HEK293 (cell line): Measurements from ENCODE around the gene HOOK1.

ENCODE experiments used
- CTCF ChIA-PET: fragments of 350-600 bp; formaldehyde crosslinking; extraction: SDS; loops from one replicate; lab custom pipeline; 2021; ENCODE audit warnings: antibody characterized with exemption; lab: Yijun Ruan, JAX
- POLR2A ChIA-PET: fragments of 300-600 bp; formaldehyde crosslinking; extraction: SDS; loops from one replicate; lab custom pipeline; 2020; ENCODE audit warnings: antibody characterized with exemption, inconsistent platforms; lab: Yijun Ruan, JAX
- H3K27ac ChIP-seq: fragments of 200-500 bp; sonication (Bioruptor generic); 2 replicates; pipeline ENCODE4 v1.5.1; 2014; ENCODE audit warnings: low read depth, low read length, control low read depth, inconsistent platforms; ENCODE audit errors: extremely low read depth
- H3K36me3 ChIP-seq, 2 experiments: fragments of 200-500 bp in 1 of 2; sonication (Bioruptor generic) in 1 of 2; 1 replicate in 1 of 2; 2 replicates in 1 of 2; pipeline ENCODE4 v1.5.1; 2014 to 2017; ENCODE audit warnings: inconsistent platforms in 2 of 2, low read length in 2 of 2; ENCODE audit not compliant: control insufficient read depth in 2 of 2, insufficient read depth in 1 of 2
- H3K4me1 ChIP-seq: fragments of 200-500 bp; sonication (Bioruptor generic); 2 replicates; pipeline ENCODE4 v1.5.1; 2014; ENCODE audit warnings: mild to moderate bottlenecking, low read length, inconsistent platforms; ENCODE audit not compliant: control insufficient read depth, insufficient read depth
- H3K4me3 ChIP-seq: 2 replicates; pipeline ENCODE4 v1.5.1; 2011; ENCODE audit warnings: low read depth, mild to moderate bottlenecking, control low read depth, low read length, moderate library complexity
- H3K9me3 ChIP-seq: fragments of 200-500 bp; sonication (Bioruptor generic); 2 replicates; pipeline ENCODE4 v1.5.1; 2014; ENCODE audit warnings: low read depth, low read length, inconsistent platforms; ENCODE audit not compliant: control insufficient read depth, insufficient read depth
- BCL11A ChIP-seq: fragments of 450-650 bp; formaldehyde crosslinking; IDR thresholded peaks from 2 replicates; pipeline ENCODE4 v1.5.1; 2016; ENCODE audit warnings: low read depth, missing biosample characterization, missing genetic modification characterization
- GFI1B ChIP-seq: fragments of 450-650 bp; formaldehyde crosslinking; IDR thresholded peaks from 2 replicates; pipeline ENCODE4 v1.5.1; 2016; ENCODE audit warnings: missing biosample characterization, missing genetic modification characterization
- GLI4 ChIP-seq: fragments of 450-650 bp; formaldehyde crosslinking; IDR thresholded peaks from 2 replicates; pipeline ENCODE4 v1.5.1; 2016; ENCODE audit warnings: missing biosample characterization, missing genetic modification characterization
- HIC1 ChIP-seq: fragments of 450-650 bp; formaldehyde crosslinking; IDR thresholded peaks from 2 replicates; pipeline ENCODE4 v1.5.1; 2016; ENCODE audit warnings: missing biosample characterization, missing genetic modification characterization
- KLF7 ChIP-seq: fragments of 450-650 bp; formaldehyde crosslinking; IDR thresholded peaks from 2 replicates; pipeline ENCODE4 v1.5.1; 2016; ENCODE audit warnings: missing biosample characterization, missing genetic modification characterization, borderline replicate concordance
- KLF9 ChIP-seq: fragments of 450-650 bp; formaldehyde crosslinking; IDR thresholded peaks from 2 replicates; pipeline ENCODE4 v1.5.1; 2016; ENCODE audit warnings: missing biosample characterization, missing genetic modification characterization, low read depth
- MEIS1 ChIP-seq: sonication (generic); formaldehyde crosslinking; IDR thresholded peaks from 2 replicates; pipeline ENCODE4 v1.8.1; 2022; ENCODE audit warnings: missing genetic modification reagents, mild to moderate bottlenecking, borderline replicate concordance
- MYNN ChIP-seq: fragments of 450-650 bp; formaldehyde crosslinking; IDR thresholded peaks from 2 replicates; pipeline ENCODE4 v1.5.1; 2016; ENCODE audit warnings: missing biosample characterization, missing genetic modification characterization, borderline replicate concordance
- OSR2 ChIP-seq: fragments of 450-650 bp; formaldehyde crosslinking; IDR thresholded peaks from 2 replicates; pipeline ENCODE4 v1.5.1; 2016; ENCODE audit warnings: missing biosample characterization, missing genetic modification characterization
- RBAK ChIP-seq: fragments of 450-650 bp; formaldehyde crosslinking; IDR thresholded peaks from 2 replicates; pipeline ENCODE4 v1.5.1; 2016; ENCODE audit warnings: missing biosample characterization, missing genetic modification characterization
- SCRT1 ChIP-seq: fragments of 450-650 bp; formaldehyde crosslinking; IDR thresholded peaks from 2 replicates; pipeline ENCODE4 v1.5.1; 2016; ENCODE audit warnings: missing biosample characterization, missing genetic modification characterization, borderline replicate concordance
- SP7 ChIP-seq: fragments of 450-650 bp; formaldehyde crosslinking; IDR thresholded peaks from 2 replicates; pipeline ENCODE4 v1.5.1; 2016; ENCODE audit warnings: missing biosample characterization, missing genetic modification characterization
- YY1 ChIP-seq: fragments of 450-650 bp; formaldehyde crosslinking; IDR thresholded peaks from 2 replicates; pipeline ENCODE4 v1.5.1; 2018; ENCODE audit warnings: missing biosample characterization, missing genetic modification characterization
- ZNF140 ChIP-seq: fragments of 450-650 bp; formaldehyde crosslinking; IDR thresholded peaks from 2 replicates; pipeline ENCODE4 v1.5.1; 2016; ENCODE audit warnings: missing biosample characterization, missing genetic modification characterization
- ZNF155 ChIP-seq: fragments of 450-650 bp; formaldehyde crosslinking; IDR thresholded peaks from 2 replicates; pipeline ENCODE4 v1.5.1; 2016; ENCODE audit warnings: missing biosample characterization, missing genetic modification characterization
- ZNF2 ChIP-seq: fragments of 450-650 bp; formaldehyde crosslinking; IDR thresholded peaks from 2 replicates; pipeline ENCODE4 v1.5.1; 2016; ENCODE audit warnings: missing biosample characterization, missing genetic modification characterization
- ZNF248 ChIP-seq: fragments of 450-650 bp; formaldehyde crosslinking; IDR thresholded peaks from 2 replicates; pipeline ENCODE4 v1.5.1; 2017; ENCODE audit warnings: missing biosample characterization, missing genetic modification characterization
- ZNF266 ChIP-seq: fragments of 450-650 bp; formaldehyde crosslinking; IDR thresholded peaks from 2 replicates; pipeline ENCODE4 v1.5.1; 2016; ENCODE audit warnings: missing biosample characterization, missing genetic modification characterization, low read depth
- ZNF292 ChIP-seq: fragments of 450-650 bp; formaldehyde crosslinking; IDR thresholded peaks from 2 replicates; pipeline ENCODE4 v1.5.1; 2016; ENCODE audit warnings: low read depth, missing biosample characterization, missing genetic modification characterization, borderline replicate concordance
- ZNF404 ChIP-seq: fragments of 450-650 bp; formaldehyde crosslinking; IDR thresholded peaks from 2 replicates; pipeline ENCODE4 v1.5.1; 2017; ENCODE audit warnings: missing biosample characterization, missing genetic modification characterization
- ZNF426 ChIP-seq: fragments of 450-650 bp; formaldehyde crosslinking; IDR thresholded peaks from 2 replicates; pipeline ENCODE4 v1.5.1; 2017; ENCODE audit warnings: missing biosample characterization, missing genetic modification characterization, mild to moderate bottlenecking, inconsistent platforms, moderate library complexity
- ZNF501 ChIP-seq: fragments of 450-650 bp; formaldehyde crosslinking; IDR thresholded peaks from 2 replicates; pipeline ENCODE4 v1.5.1; 2016; ENCODE audit warnings: missing biosample characterization, missing genetic modification characterization
- ZNF561 ChIP-seq: fragments of 450-650 bp; IDR thresholded peaks from 2 replicates; pipeline ENCODE4 v1.5.1; 2018; ENCODE audit warnings: missing biosample characterization, missing genetic modification characterization, borderline replicate concordance
- ZNF623 ChIP-seq: fragments of 450-650 bp; formaldehyde crosslinking; IDR thresholded peaks from 2 replicates; pipeline ENCODE4 v1.5.1; 2016; ENCODE audit warnings: missing biosample characterization, missing genetic modification characterization
- ZNF626 ChIP-seq: fragments of 450-650 bp; sonication (Bioruptor Pico); formaldehyde crosslinking; IDR thresholded peaks from 2 replicates; pipeline ENCODE4 v1.5.1; 2018; ENCODE audit warnings: missing biosample characterization, missing genetic modification characterization, inconsistent platforms
- ZNF629 ChIP-seq: fragments of 450-650 bp; formaldehyde crosslinking; IDR thresholded peaks from 2 replicates; pipeline ENCODE4 v1.5.1; 2017; ENCODE audit warnings: missing biosample characterization, missing genetic modification characterization
- ZNF664 ChIP-seq: fragments of 450-650 bp; formaldehyde crosslinking; IDR thresholded peaks from 2 replicates; pipeline ENCODE4 v1.5.1; 2016; ENCODE audit warnings: missing biosample characterization, missing genetic modification characterization
- ZNF670 ChIP-seq: fragments of 450-650 bp; formaldehyde crosslinking; IDR thresholded peaks from 2 replicates; pipeline ENCODE4 v1.5.1; 2016; ENCODE audit warnings: missing biosample characterization, missing genetic modification characterization, low read depth
- ZNF777 ChIP-seq: fragments of 450-650 bp; formaldehyde crosslinking; IDR thresholded peaks from 2 replicates; pipeline ENCODE4 v1.5.1; 2017; ENCODE audit warnings: missing biosample characterization, missing genetic modification characterization, borderline replicate concordance
- ZSCAN16 ChIP-seq: fragments of 450-650 bp; formaldehyde crosslinking; IDR thresholded peaks from 2 replicates; pipeline ENCODE4 v1.5.1; 2016; ENCODE audit warnings: missing biosample characterization, missing genetic modification characterization
- TF ChIP-seq, protein P1 (sequence below): fragments of 450-650 bp; formaldehyde crosslinking; IDR thresholded peaks from 2 replicates; pipeline ENCODE4 v1.5.1; 2016; ENCODE audit warnings: missing biosample characterization, missing genetic modification characterization, borderline replicate concordance

Gene HOOK1

DNA sequence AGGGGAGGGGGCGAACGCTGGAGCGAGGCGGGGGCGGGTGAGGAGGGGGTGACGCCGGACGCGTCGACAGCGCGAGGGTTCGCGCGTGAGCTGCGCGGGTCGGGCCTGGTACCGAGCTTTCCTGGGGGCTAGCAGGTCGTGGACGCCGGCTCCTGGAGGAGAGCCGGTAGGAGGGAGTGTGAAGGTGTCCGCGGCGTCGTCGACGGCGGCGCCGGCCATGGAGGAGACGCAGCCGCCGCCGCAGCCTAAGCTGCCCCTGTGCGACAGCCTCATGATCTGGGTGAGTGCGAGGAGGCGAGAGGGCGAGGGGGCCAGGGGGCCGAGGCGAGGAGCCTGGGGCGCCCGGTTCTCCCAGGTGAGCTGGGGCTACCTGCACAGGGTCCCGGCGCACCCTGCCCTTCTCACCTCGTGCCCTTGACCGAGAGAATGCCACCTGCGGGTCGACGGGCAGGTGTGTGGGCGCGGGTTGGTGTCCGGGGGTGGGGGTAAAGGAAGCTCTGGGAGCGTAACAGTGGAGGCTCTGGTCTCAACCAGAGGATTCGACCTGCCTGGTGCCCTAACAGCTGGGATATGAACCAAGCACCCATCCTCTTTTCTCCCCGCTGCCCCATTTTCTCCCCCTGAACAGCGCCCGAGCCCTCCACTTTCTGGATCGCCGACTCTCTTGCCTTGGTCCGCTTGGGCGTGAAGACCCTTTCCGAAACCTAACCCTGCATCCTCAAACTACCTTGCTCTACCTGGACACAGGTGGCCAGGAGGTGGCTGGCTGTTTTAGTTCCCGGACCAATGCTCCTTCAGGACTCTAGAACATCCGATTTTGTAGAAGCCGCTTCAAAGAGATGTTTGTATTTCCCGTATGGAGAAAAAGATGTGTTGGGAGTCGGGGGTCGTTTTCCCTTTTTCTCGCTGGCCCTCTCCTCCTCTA is at the start of gene HOOK1:
TSS of gene HOOK1 (plus strand) at position 49 of the 925 bp plus-strand sequence. CDS start at position 218, 169 bp downstream.
- H3K4me1 ChIP-seq, result peaks cover 7% of the 10 kb centered on the region
- POLR2A ChIA-PET, result interaction anchor here (0.6 to 1.6 kb wide), 9 partner anchors 9 to 1032 kb away, joined by 3 to 5 read pairs (median 3); partner anchors contain the start of gene JUN
- H3K9me3 ChIP-seq, result no peaks in the 10 kb centered on the region
- CTCF ChIA-PET, result no interaction called here
- peak within 1 kb of the TSS; percentile 79; the same call in 1 of the 2 replicates for H3K27ac ChIP-seq
- no peaks in the 10 kb centered on the region for H3K36me3 ChIP-seq
- peak within 1 kb of the TSS; percentile 89 for H3K4me3 ChIP-seq
- TF ChIP-seq GFI1B (tag by site-specific recombination), result no peak
- TF ChIP-seq ZNF670, result no peak
- TF ChIP-seq ZNF266 (tag by site-specific recombination), result no peak
- TF ChIP-seq YY1 (tag by site-specific recombination), result peak; percentile 60; the same call in 1 of the 2 replicates
- no peak for TF ChIP-seq ZNF140 (tag by site-specific recombination)
- TF ChIP-seq, protein P1, sequence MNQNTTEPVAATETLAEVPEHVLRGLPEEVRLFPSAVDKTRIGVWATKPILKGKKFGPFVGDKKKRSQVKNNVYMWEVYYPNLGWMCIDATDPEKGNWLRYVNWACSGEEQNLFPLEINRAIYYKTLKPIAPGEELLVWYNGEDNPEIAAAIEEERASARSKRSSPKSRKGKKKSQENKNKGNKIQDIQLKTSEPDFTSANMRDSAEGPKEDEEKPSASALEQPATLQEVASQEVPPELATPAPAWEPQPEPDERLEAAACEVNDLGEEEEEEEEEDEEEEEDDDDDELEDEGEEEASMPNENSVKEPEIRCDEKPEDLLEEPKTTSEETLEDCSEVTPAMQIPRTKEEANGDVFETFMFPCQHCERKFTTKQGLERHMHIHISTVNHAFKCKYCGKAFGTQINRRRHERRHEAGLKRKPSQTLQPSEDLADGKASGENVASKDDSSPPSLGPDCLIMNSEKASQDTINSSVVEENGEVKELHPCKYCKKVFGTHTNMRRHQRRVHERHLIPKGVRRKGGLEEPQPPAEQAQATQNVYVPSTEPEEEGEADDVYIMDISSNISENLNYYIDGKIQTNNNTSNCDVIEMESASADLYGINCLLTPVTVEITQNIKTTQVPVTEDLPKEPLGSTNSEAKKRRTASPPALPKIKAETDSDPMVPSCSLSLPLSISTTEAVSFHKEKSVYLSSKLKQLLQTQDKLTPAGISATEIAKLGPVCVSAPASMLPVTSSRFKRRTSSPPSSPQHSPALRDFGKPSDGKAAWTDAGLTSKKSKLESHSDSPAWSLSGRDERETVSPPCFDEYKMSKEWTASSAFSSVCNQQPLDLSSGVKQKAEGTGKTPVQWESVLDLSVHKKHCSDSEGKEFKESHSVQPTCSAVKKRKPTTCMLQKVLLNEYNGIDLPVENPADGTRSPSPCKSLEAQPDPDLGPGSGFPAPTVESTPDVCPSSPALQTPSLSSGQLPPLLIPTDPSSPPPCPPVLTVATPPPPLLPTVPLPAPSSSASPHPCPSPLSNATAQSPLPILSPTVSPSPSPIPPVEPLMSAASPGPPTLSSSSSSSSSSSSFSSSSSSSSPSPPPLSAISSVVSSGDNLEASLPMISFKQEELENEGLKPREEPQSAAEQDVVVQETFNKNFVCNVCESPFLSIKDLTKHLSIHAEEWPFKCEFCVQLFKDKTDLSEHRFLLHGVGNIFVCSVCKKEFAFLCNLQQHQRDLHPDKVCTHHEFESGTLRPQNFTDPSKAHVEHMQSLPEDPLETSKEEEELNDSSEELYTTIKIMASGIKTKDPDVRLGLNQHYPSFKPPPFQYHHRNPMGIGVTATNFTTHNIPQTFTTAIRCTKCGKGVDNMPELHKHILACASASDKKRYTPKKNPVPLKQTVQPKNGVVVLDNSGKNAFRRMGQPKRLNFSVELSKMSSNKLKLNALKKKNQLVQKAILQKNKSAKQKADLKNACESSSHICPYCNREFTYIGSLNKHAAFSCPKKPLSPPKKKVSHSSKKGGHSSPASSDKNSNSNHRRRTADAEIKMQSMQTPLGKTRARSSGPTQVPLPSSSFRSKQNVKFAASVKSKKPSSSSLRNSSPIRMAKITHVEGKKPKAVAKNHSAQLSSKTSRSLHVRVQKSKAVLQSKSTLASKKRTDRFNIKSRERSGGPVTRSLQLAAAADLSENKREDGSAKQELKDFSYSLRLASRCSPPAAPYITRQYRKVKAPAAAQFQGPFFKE, result no peak
- no peak for TF ChIP-seq ZNF426 (tag by site-specific recombination)
- no peak for TF ChIP-seq SCRT1 (tag by site-specific recombination)
- peak; percentile 2; the same call in 1 of the 2 replicates for TF ChIP-seq ZSCAN16 (tag by site-specific recombination)
- TF ChIP-seq ZNF629 (tag by site-specific recombination), result no peak
- TF ChIP-seq KLF7 (tag by site-specific recombination), result no peak
- TF ChIP-seq ZNF561, result 0 out of 2 replicates have a peak, but pooled peaks have one; percentile 20
- peak; percentile 12; the same call in 1 of the 2 replicates for TF ChIP-seq SP7 (tag by site-specific recombination)
- no peak for TF ChIP-seq MYNN (tag by site-specific recombination)
- TF ChIP-seq HIC1 (tag by site-specific recombination), result no peak; the same call in none of the 2 replicates
- 0 out of 2 replicates have a peak, but pooled peaks have one; percentile 18 for TF ChIP-seq ZNF2 (tag by site-specific recombination)
- TF ChIP-seq ZNF623 (tag by site-specific recombination), result no peak
- no peak for TF ChIP-seq GLI4
- no peak for TF ChIP-seq ZNF248 (tag by site-specific recombination)
- peak; percentile 52 for TF ChIP-seq ZNF501 (tag by site-specific recombination)
- no peak for TF ChIP-seq ZNF404 (tag by site-specific recombination)
- TF ChIP-seq ZNF664 (tag by site-specific recombination), result no peak
- no peak for TF ChIP-seq OSR2 (tag by site-specific recombination)
- TF ChIP-seq ZNF626 (tag by site-specific recombination), result no peak
- peak; percentile 88; the same call in 1 of the 2 replicates for TF ChIP-seq ZNF777 (tag by site-specific recombination)
- no peak for TF ChIP-seq ZNF292 (tag by site-specific recombination)
- no peak for TF ChIP-seq BCL11A
- no peak for TF ChIP-seq RBAK
- TF ChIP-seq MEIS1 (CRISPR knock-in tag), result no peak
- no peak for TF ChIP-seq KLF9 (tag by site-specific recombination)
- TF ChIP-seq ZNF155 (tag by site-specific recombination), result no peak
